HEK293 (cell line): ENCODE measurements around the gene ZNF862.

Experiments used
- CTCF ChIA-PET: fragments of 350-600 bp; formaldehyde crosslinking; extraction: SDS; loops from one replicate; lab custom pipeline; 2021; ENCODE audit warnings: antibody characterized with exemption; lab: Yijun Ruan, JAX
- POLR2A ChIA-PET: fragments of 300-600 bp; formaldehyde crosslinking; extraction: SDS; loops from one replicate; lab custom pipeline; 2020; ENCODE audit warnings: antibody characterized with exemption, inconsistent platforms; lab: Yijun Ruan, JAX
- H3K27ac ChIP-seq: fragments of 200-500 bp; sonication (Bioruptor generic); 2 replicates; pipeline ENCODE4 v1.5.1; 2014; ENCODE audit warnings: low read depth, low read length, control low read depth, inconsistent platforms; ENCODE audit errors: extremely low read depth
- H3K36me3 ChIP-seq, 2 experiments: fragments of 200-500 bp in 1 of 2; sonication (Bioruptor generic) in 1 of 2; 1 replicate in 1 of 2; 2 replicates in 1 of 2; pipeline ENCODE4 v1.5.1; 2014 to 2017; ENCODE audit warnings: inconsistent platforms in 2 of 2, low read length in 2 of 2; ENCODE audit not compliant: control insufficient read depth in 2 of 2, insufficient read depth in 1 of 2
- H3K4me1 ChIP-seq: fragments of 200-500 bp; sonication (Bioruptor generic); 2 replicates; pipeline ENCODE4 v1.5.1; 2014; ENCODE audit warnings: mild to moderate bottlenecking, low read length, inconsistent platforms; ENCODE audit not compliant: control insufficient read depth, insufficient read depth
- H3K4me3 ChIP-seq: 2 replicates; pipeline ENCODE4 v1.5.1; 2011; ENCODE audit warnings: low read depth, mild to moderate bottlenecking, control low read depth, low read length, moderate library complexity
- H3K9me3 ChIP-seq: fragments of 200-500 bp; sonication (Bioruptor generic); 2 replicates; pipeline ENCODE4 v1.5.1; 2014; ENCODE audit warnings: low read depth, low read length, inconsistent platforms; ENCODE audit not compliant: control insufficient read depth, insufficient read depth
- BCL11B ChIP-seq: fragments of 450-650 bp; formaldehyde crosslinking; IDR thresholded peaks from 2 replicates; pipeline ENCODE4 v1.5.1; 2016; ENCODE audit warnings: low read depth, missing biosample characterization, missing genetic modification characterization
- ELK4 ChIP-seq: IDR thresholded peaks from 2 replicates; pipeline ENCODE4 v1.6.1; 2011; ENCODE audit warnings: mild to moderate bottlenecking, low read depth, low read length, borderline replicate concordance
- GLIS1 ChIP-seq: fragments of 450-650 bp; formaldehyde crosslinking; IDR thresholded peaks from 2 replicates; pipeline ENCODE4 v1.5.1; 2016; ENCODE audit warnings: missing biosample characterization, missing genetic modification characterization
- HOXD13 ChIP-seq: sonication (generic); formaldehyde crosslinking; IDR thresholded peaks from 2 replicates; pipeline ENCODE4 v1.8.0; 2022; ENCODE audit warnings: missing genetic modification reagents, borderline replicate concordance
- RBAK ChIP-seq: fragments of 450-650 bp; formaldehyde crosslinking; IDR thresholded peaks from 2 replicates; pipeline ENCODE4 v1.5.1; 2016; ENCODE audit warnings: missing biosample characterization, missing genetic modification characterization
- REPIN1 ChIP-seq: fragments of 450-650 bp; formaldehyde crosslinking; IDR thresholded peaks from 2 replicates; pipeline ENCODE4 v1.5.1; 2017; ENCODE audit warnings: missing biosample characterization, missing genetic modification characterization, low read depth
- TCF7L2 ChIP-seq: IDR thresholded peaks from 2 replicates; pipeline ENCODE4 v1.6.1; 2011; ENCODE audit warnings: low read depth, mild to moderate bottlenecking, inconsistent platforms, low read length, moderate library complexity, borderline replicate concordance
- ZBTB10 ChIP-seq: fragments of 450-650 bp; formaldehyde crosslinking; IDR thresholded peaks from 2 replicates; pipeline ENCODE4 v1.5.1; 2016; ENCODE audit warnings: missing biosample characterization, missing genetic modification characterization
- ZNF114 ChIP-seq: fragments of 450-650 bp; formaldehyde crosslinking; IDR thresholded peaks from 2 replicates; pipeline ENCODE4 v1.5.0; 2017; ENCODE audit warnings: missing biosample characterization, missing genetic modification characterization
- ZNF140 ChIP-seq: fragments of 450-650 bp; formaldehyde crosslinking; IDR thresholded peaks from 2 replicates; pipeline ENCODE4 v1.5.1; 2016; ENCODE audit warnings: missing biosample characterization, missing genetic modification characterization
- ZNF157 ChIP-seq: fragments of 450-650 bp; formaldehyde crosslinking; IDR thresholded peaks from 2 replicates; pipeline ENCODE4 v1.5.1; 2016; ENCODE audit warnings: missing biosample characterization, missing genetic modification characterization
- ZNF248 ChIP-seq: fragments of 450-650 bp; formaldehyde crosslinking; IDR thresholded peaks from 2 replicates; pipeline ENCODE4 v1.5.1; 2017; ENCODE audit warnings: missing biosample characterization, missing genetic modification characterization
- ZNF274 ChIP-seq, 2 experiments: fragments of 200-500 bp in 1 of 2; fragments of 450-650 bp in 1 of 2; sonication (Bioruptor generic) in 1 of 2; formaldehyde crosslinking in 1 of 2; IDR thresholded peaks; 2 replicates each; pipeline versions ENCODE4 v1.5.1 to v1.6.1; 2014 to 2016; ENCODE audit warnings: borderline replicate concordance in 1 of 2, inconsistent platforms in 1 of 2, low read length in 1 of 2, missing biosample characterization in 1 of 2, missing genetic modification characterization in 1 of 2
- ZNF354C ChIP-seq: fragments of 450-650 bp; formaldehyde crosslinking; IDR thresholded peaks from 2 replicates; pipeline ENCODE4 v1.5.1; 2016; ENCODE audit warnings: missing biosample characterization, missing genetic modification characterization, low read depth, borderline replicate concordance
- ZNF530 ChIP-seq: fragments of 450-650 bp; formaldehyde crosslinking; IDR thresholded peaks from 2 replicates; pipeline ENCODE4 v1.5.1; 2016; ENCODE audit warnings: low read depth, missing biosample characterization, missing genetic modification characterization
- ZNF548 ChIP-seq: fragments of 450-650 bp; formaldehyde crosslinking; IDR thresholded peaks from 2 replicates; pipeline ENCODE4 v1.5.1; 2016; ENCODE audit warnings: missing biosample characterization, missing genetic modification characterization
- ZNF623 ChIP-seq: fragments of 450-650 bp; formaldehyde crosslinking; IDR thresholded peaks from 2 replicates; pipeline ENCODE4 v1.5.1; 2016; ENCODE audit warnings: missing biosample characterization, missing genetic modification characterization
- ZNF670 ChIP-seq: fragments of 450-650 bp; formaldehyde crosslinking; IDR thresholded peaks from 2 replicates; pipeline ENCODE4 v1.5.1; 2016; ENCODE audit warnings: missing biosample characterization, missing genetic modification characterization, low read depth
- ZNF76 ChIP-seq: fragments of 450-650 bp; formaldehyde crosslinking; IDR thresholded peaks from 2 replicates; pipeline ENCODE4; 2016; ENCODE audit warnings: low read depth, missing biosample characterization, missing genetic modification characterization, borderline replicate concordance
- ZNF777 ChIP-seq: fragments of 450-650 bp; formaldehyde crosslinking; IDR thresholded peaks from 2 replicates; pipeline ENCODE4 v1.5.1; 2017; ENCODE audit warnings: missing biosample characterization, missing genetic modification characterization, borderline replicate concordance
- ZNF791 ChIP-seq: fragments of 450-650 bp; formaldehyde crosslinking; IDR thresholded peaks from 2 replicates; pipeline ENCODE4 v1.5.1; 2016; ENCODE audit warnings: missing biosample characterization, missing genetic modification characterization
- ZSCAN4 ChIP-seq: fragments of 450-650 bp; formaldehyde crosslinking; IDR thresholded peaks from 2 replicates; pipeline ENCODE4 v1.5.1; 2017; ENCODE audit warnings: missing biosample characterization, missing genetic modification characterization
- ZSCAN5A ChIP-seq: fragments of 450-650 bp; formaldehyde crosslinking; IDR thresholded peaks from 2 replicates; pipeline ENCODE4 v1.5.1; 2016; ENCODE audit warnings: missing biosample characterization, missing genetic modification characterization
- ZXDB ChIP-seq: fragments of 450-650 bp; formaldehyde crosslinking; IDR thresholded peaks from 2 replicates; pipeline ENCODE4 v1.5.1; 2016; ENCODE audit warnings: missing biosample characterization, missing genetic modification characterization

Gene ZNF862

GRCh38 chr7:149881328-149882247 is 43.4 kb downstream of the ZNF862 start:
- TF ChIP-seq ZXDB (tag by site-specific recombination), result no peak
- TF ChIP-seq ZNF791 (tag by site-specific recombination), result no peak
- TF ChIP-seq ZNF114 (tag by site-specific recombination), result no peak
- TF ChIP-seq ZNF76 (tag by site-specific recombination), result no peak
- TF ChIP-seq ZNF777 (tag by site-specific recombination), result no peak
- TF ChIP-seq ZNF157 (tag by site-specific recombination), result no peak
- TF ChIP-seq ZNF274 (IDR thresholded peaks at IDR 0.05; ENCODE audit: low read length), result no peak
- TF ChIP-seq ZNF274 (tag by site-specific recombination; IDR thresholded peaks at IDR 0.05; ENCODE audit: borderline replicate concordance), result no peak
- TF ChIP-seq ZNF354C (tag by site-specific recombination), result no peak
- no peak for TF ChIP-seq HOXD13 (CRISPR knock-in tag)
- TF ChIP-seq ZSCAN5A (tag by site-specific recombination), result no peak
- TF ChIP-seq TCF7L2, result no peak
- no peak for TF ChIP-seq GLIS1
- no peak for TF ChIP-seq ZNF670 (tag by site-specific recombination)
- TF ChIP-seq ZNF548, result no peak
- H3K36me3 ChIP-seq, result peaks cover 0 to 38% of the 10 kb centered on the region in 2 experiments; a peak in 1 of 3 replicates
- no peaks in the 10 kb centered on the region for H3K4me1 ChIP-seq
- no peak overlapping the region for H3K27ac ChIP-seq
- POLR2A ChIA-PET, result no interaction called here
- no peak overlapping the region for H3K4me3 ChIP-seq
- CTCF ChIA-PET, result no interaction called here
- no peaks in the 10 kb centered on the region for H3K9me3 ChIP-seq

- Histone ChIP-seq H3K4me1 (no peaks in the 10 kb centered on the region), H3K9me3 (no peaks in the 10 kb centered on the region), H3K4me3 (no peak overlapping the region), H3K36me3 (peaks cover 0 to 33% of the 10 kb centered on the region in 2 experiments; a peak in 1 of 3 replicates), H3K27ac (no peak overlapping the region)
- TF ChIP-seq ZBTB10 (tag by site-specific recombination) (no peak), ZNF623 (tag by site-specific recombination) (no peak), ELK4 (no peak), ZNF140 (tag by site-specific recombination) (no peak), ZNF530 (tag by site-specific recombination) (no peak), ZSCAN4 (tag by site-specific recombination) (no peak), RBAK (tag by site-specific recombination) (no peak), BCL11B (no peak), ZNF248 (tag by site-specific recombination) (no peak), REPIN1 (tag by site-specific recombination) (no peak)
- CTCF ChIA-PET, result interaction anchor here (0.6 to 2.8 kb wide), 4 partner anchors 7 to 514 kb away, joined by 4 to 14 read pairs (median 4); no protein-coding TSS in a partner anchor
- POLR2A ChIA-PET, result no interaction called here
These were observed 44.3 kb downstream of the ZNF862 start for GRCh38 chr7:149882248-149883047.
